ENCODE measurements around the gene MAN1A2.

DNA sequence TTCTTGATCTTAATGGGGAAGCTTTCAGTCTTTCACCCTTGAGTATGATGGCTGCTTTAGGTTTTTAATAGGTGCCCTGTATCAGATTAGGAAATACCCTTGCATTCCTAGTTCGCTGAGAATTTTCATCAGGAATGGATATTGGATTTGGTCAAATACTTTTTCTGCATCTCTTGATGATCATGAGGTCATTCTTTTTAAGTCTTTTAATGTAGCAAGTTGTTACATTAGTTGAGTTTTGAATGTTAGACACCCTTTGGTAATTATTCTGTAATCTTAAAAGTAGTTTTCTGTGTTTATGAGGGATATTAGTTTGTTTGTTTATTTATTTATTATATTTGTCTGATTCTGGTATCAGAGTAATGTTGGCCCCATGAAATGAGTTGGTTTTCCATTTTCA lies 22.5 kb downstream of the MAN1A2 start:
- no peak for TF ChIP-seq POLR2A (IDR thresholded peaks at IDR 0.05)
- TF ChIP-seq, protein P1, sequence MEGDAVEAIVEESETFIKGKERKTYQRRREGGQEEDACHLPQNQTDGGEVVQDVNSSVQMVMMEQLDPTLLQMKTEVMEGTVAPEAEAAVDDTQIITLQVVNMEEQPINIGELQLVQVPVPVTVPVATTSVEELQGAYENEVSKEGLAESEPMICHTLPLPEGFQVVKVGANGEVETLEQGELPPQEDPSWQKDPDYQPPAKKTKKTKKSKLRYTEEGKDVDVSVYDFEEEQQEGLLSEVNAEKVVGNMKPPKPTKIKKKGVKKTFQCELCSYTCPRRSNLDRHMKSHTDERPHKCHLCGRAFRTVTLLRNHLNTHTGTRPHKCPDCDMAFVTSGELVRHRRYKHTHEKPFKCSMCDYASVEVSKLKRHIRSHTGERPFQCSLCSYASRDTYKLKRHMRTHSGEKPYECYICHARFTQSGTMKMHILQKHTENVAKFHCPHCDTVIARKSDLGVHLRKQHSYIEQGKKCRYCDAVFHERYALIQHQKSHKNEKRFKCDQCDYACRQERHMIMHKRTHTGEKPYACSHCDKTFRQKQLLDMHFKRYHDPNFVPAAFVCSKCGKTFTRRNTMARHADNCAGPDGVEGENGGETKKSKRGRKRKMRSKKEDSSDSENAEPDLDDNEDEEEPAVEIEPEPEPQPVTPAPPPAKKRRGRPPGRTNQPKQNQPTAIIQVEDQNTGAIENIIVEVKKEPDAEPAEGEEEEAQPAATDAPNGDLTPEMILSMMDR (IDR thresholded peaks at IDR 0.05), result no peak
